ENCODE measurements around the gene DLG2. TPM values are rescaled to one million over a fixed set of nuclear protein-coding genes. Genes with fewer than 3 reads are reported as not detected.

Gene DLG2
- total and polyA plus RNA-seq, 4 experiments from 2014 or later = 0.78 to 2.7 (median 1.9) TPM

- intact Hi-C loops (cut with micrococcal nuclease) = loop anchor here (10.0 kb wide), 1 partner anchor 61 kb away; no protein-coding TSS in a partner anchor
- H3K27ac ChIP-seq (ENCODE audit: low read depth, low read length) = no peak overlapping the region
- no peak overlapping the region for H3K4me3 ChIP-seq (ENCODE audit: low read length in 2 of 2)
- CTCF ChIA-PET (ENCODE audit: partially characterized antibody) = no interaction called here
- POLR2A ChIA-PET (ENCODE audit: partially characterized antibody) = no interaction called here
- H3K27me3 ChIP-seq (ENCODE audit: insufficient read depth, low read length) = no peaks in the 10 kb centered on the region
- Mint-ChIP-seq H3K4me3 (no peak overlapping the region), H3K9me3 (peaks cover 2 to 27% (median 8%) of the 10 kb centered on the region in 8 donors), H3K36me3 (no peaks in the 10 kb centered on the region), H3K27me3 (no peaks in the 10 kb centered on the region), H3K27ac (no peak overlapping the region), H3K4me1 (no peaks in the 10 kb centered on the region)
- H3K36me3 ChIP-seq (ENCODE audit: insufficient read depth, low read length) = no peaks in the 10 kb centered on the region
- DNase-seq = no peak
- no peaks in the 10 kb centered on the region for H3K4me1 ChIP-seq (ENCODE audit: insufficient read depth, low read length)
- no peaks in the 10 kb centered on the region for H3K9me3 ChIP-seq (ENCODE audit: control insufficient read depth in 1 of 2, low read length in 2 of 2)
These were observed 1433.4 kb downstream of the DLG2 start for GRCh38 chr11:84193706-84194105.

DNA sequence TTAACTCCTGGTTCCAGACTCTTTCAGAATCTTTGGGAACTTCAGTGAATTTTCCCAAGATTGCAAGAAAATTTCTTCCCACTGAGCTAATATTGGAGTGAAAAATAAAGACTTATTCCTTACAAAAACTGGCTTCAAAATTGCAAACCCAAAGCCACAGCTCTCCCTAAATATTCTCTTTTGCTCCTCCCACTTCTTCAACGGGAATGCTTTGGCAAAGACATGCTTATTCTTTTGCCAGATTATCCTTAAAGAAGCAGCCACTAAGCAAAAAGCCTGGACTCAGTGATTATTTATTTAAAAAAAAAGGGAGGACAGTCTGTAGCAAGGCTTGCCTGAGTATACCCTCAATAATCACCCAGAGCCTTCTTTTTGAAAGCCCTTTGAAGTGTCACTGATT is 1438.6 kb downstream of the DLG2 start:
- Mint-ChIP-seq H3K4me3 (no peak overlapping the region), H3K27ac (no peak overlapping the region), H3K36me3 (no peaks in the 10 kb centered on the region), H3K27me3 (no peaks in the 10 kb centered on the region), H3K4me1 (no peaks in the 10 kb centered on the region), H3K9me3 (peaks cover 0 to 13% (median 8%) of the 10 kb centered on the region in 8 donors)
- Histone ChIP-seq H3K4me3 (ENCODE audit: low read length in 2 of 2) (no peak overlapping the region), H3K36me3 (ENCODE audit: insufficient read depth, low read length) (no peaks in the 10 kb centered on the region), H3K4me1 (ENCODE audit: insufficient read depth, low read length) (no peaks in the 10 kb centered on the region), H3K27ac (ENCODE audit: low read depth, low read length) (no peak overlapping the region), H3K9me3 (ENCODE audit: control insufficient read depth in 1 of 2, low read length in 2 of 2) (no peaks in the 10 kb centered on the region), H3K27me3 (ENCODE audit: insufficient read depth, low read length) (no peaks in the 10 kb centered on the region)
- DNase-seq = no peak
- POLR2A ChIA-PET (ENCODE audit: partially characterized antibody) = no interaction called here
- CTCF ChIA-PET (ENCODE audit: partially characterized antibody) = no interaction called here
- intact Hi-C loops (cut with micrococcal nuclease) = no loop called here

- Mint-ChIP-seq H3K4me1 (no peaks in the 10 kb centered on the region), H3K27me3 (no peaks in the 10 kb centered on the region), H3K36me3 (no peaks in the 10 kb centered on the region), H3K27ac (no peak overlapping the region), H3K9me3 (peaks cover 3 to 23% (median 11%) of the 10 kb centered on the region in 8 donors), H3K4me3 (no peak overlapping the region)
- ChIA-PET CTCF (ENCODE audit: partially characterized antibody) (interaction anchor here (1.2 kb wide), 1 partner anchor 11 kb away, joined by 3 read pairs; no protein-coding TSS in a partner anchor), POLR2A (ENCODE audit: partially characterized antibody) (no interaction called here)
- H3K36me3 ChIP-seq (ENCODE audit: insufficient read depth, low read length) = no peaks in the 10 kb centered on the region
- no peak overlapping the region for H3K27ac ChIP-seq (ENCODE audit: low read depth, low read length)
- no peak overlapping the region for H3K4me3 ChIP-seq (ENCODE audit: low read length in 2 of 2)
- DNase-seq = no peak
- intact Hi-C loops (cut with micrococcal nuclease) = no loop called here
- no peaks in the 10 kb centered on the region for H3K27me3 ChIP-seq (ENCODE audit: insufficient read depth, low read length)
- H3K9me3 ChIP-seq (ENCODE audit: control insufficient read depth in 1 of 2, low read length in 2 of 2) = no peaks in the 10 kb centered on the region
- no peaks in the 10 kb centered on the region for H3K4me1 ChIP-seq (ENCODE audit: insufficient read depth, low read length)
These were observed 1454.1 kb downstream of the DLG2 start for GRCh38 chr11:84173078-84173477.

- CTCF ChIA-PET (ENCODE audit: partially characterized antibody) = no interaction called here
- Histone ChIP-seq H3K4me3 (ENCODE audit: low read length in 2 of 2) (no peak overlapping the region), H3K9me3 (ENCODE audit: control insufficient read depth in 1 of 2, low read length in 2 of 2) (no peaks in the 10 kb centered on the region), H3K27me3 (ENCODE audit: insufficient read depth, low read length) (no peaks in the 10 kb centered on the region), H3K4me1 (ENCODE audit: insufficient read depth, low read length) (no peaks in the 10 kb centered on the region), H3K36me3 (ENCODE audit: insufficient read depth, low read length) (no peaks in the 10 kb centered on the region), H3K27ac (ENCODE audit: low read depth, low read length) (no peak overlapping the region)
- peaks cover 0 to 23% (median 11%) of the 10 kb centered on the region in 8 donors for H3K9me3 Mint-ChIP-seq
- no peak overlapping the region for H3K27ac Mint-ChIP-seq
- H3K27me3 Mint-ChIP-seq = no peaks in the 10 kb centered on the region
- intact Hi-C loops (cut with micrococcal nuclease) = no loop called here
- POLR2A ChIA-PET (ENCODE audit: partially characterized antibody) = no interaction called here
- H3K4me3 Mint-ChIP-seq = no peak overlapping the region
- H3K4me1 Mint-ChIP-seq = no peaks in the 10 kb centered on the region
- H3K36me3 Mint-ChIP-seq = no peaks in the 10 kb centered on the region
- no peak for DNase-seq
These were observed 1462.0 kb downstream of the DLG2 start for GRCh38 chr11:84165139-84165538.

DNA sequence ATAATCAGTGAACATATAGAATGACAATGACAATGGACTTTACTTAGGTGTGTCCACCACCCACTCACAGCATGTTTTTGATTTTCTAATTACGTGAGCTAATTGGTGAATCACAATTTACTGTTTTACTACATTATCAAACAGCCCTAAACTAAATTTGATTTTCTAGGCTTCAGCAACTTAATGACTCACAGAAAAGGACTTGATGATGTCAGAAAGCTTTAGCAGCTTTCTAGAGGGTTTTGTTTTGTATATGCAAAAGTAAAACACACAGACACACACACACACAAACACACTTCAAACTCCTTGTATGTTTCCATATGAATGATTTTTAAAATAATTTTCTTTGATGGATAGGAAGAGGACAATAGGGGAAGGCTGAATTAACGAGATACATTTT is 1462.4 kb downstream of the DLG2 start:
- Histone ChIP-seq H3K27ac (ENCODE audit: low read depth, low read length) (no peak overlapping the region), H3K36me3 (ENCODE audit: insufficient read depth, low read length) (no peaks in the 10 kb centered on the region), H3K4me1 (ENCODE audit: insufficient read depth, low read length) (no peaks in the 10 kb centered on the region), H3K9me3 (ENCODE audit: control insufficient read depth in 1 of 2, low read length in 2 of 2) (no peaks in the 10 kb centered on the region), H3K27me3 (ENCODE audit: insufficient read depth, low read length) (no peaks in the 10 kb centered on the region), H3K4me3 (ENCODE audit: low read length in 2 of 2) (no peak overlapping the region)
- ChIA-PET POLR2A (ENCODE audit: partially characterized antibody) (no interaction called here), CTCF (ENCODE audit: partially characterized antibody) (no interaction called here)
- no peaks in the 10 kb centered on the region for H3K4me1 Mint-ChIP-seq
- H3K36me3 Mint-ChIP-seq = no peaks in the 10 kb centered on the region
- no peaks in the 10 kb centered on the region for H3K27me3 Mint-ChIP-seq
- H3K27ac Mint-ChIP-seq = no peak overlapping the region
- peaks cover 0 to 24% (median 15%) of the 10 kb centered on the region in 8 donors for H3K9me3 Mint-ChIP-seq
- DNase-seq = no peak
- H3K4me3 Mint-ChIP-seq = no peak overlapping the region
- intact Hi-C loops (cut with micrococcal nuclease) = no loop called here

GRCh38 chr11:84163116-84163515 is 1464.0 kb downstream of the DLG2 start:
- Histone ChIP-seq H3K27me3 (ENCODE audit: insufficient read depth, low read length) (no peaks in the 10 kb centered on the region), H3K27ac (ENCODE audit: low read depth, low read length) (no peak overlapping the region), H3K4me1 (ENCODE audit: insufficient read depth, low read length) (no peaks in the 10 kb centered on the region), H3K36me3 (ENCODE audit: insufficient read depth, low read length) (no peaks in the 10 kb centered on the region), H3K9me3 (ENCODE audit: control insufficient read depth in 1 of 2, low read length in 2 of 2) (peaks cover 0 to 3% of the 10 kb centered on the region in 2 donors), H3K4me3 (ENCODE audit: low read length in 2 of 2) (no peak overlapping the region)
- H3K27ac Mint-ChIP-seq = no peak overlapping the region
- H3K4me1 Mint-ChIP-seq = no peaks in the 10 kb centered on the region
- DNase-seq = no peak
- POLR2A ChIA-PET (ENCODE audit: partially characterized antibody) = no interaction called here
- peaks cover 0 to 27% (median 18%) of the 10 kb centered on the region in 8 donors for H3K9me3 Mint-ChIP-seq
- H3K27me3 Mint-ChIP-seq = no peaks in the 10 kb centered on the region
- no peak overlapping the region for H3K4me3 Mint-ChIP-seq
- CTCF ChIA-PET (ENCODE audit: partially characterized antibody) = no interaction called here
- intact Hi-C loops (cut with micrococcal nuclease) = no loop called here
- no peaks in the 10 kb centered on the region for H3K36me3 Mint-ChIP-seq

- Mint-ChIP-seq H3K4me1 (no peaks in the 10 kb centered on the region), H3K27ac (no peak overlapping the region), H3K27me3 (no peaks in the 10 kb centered on the region), H3K9me3 (peaks cover 2 to 42% (median 26%) of the 10 kb centered on the region in 8 donors), H3K4me3 (no peak overlapping the region), H3K36me3 (no peaks in the 10 kb centered on the region)
- no peak for DNase-seq
- Histone ChIP-seq H3K9me3 (ENCODE audit: control insufficient read depth in 1 of 2, low read length in 2 of 2) (peaks cover 0 to 3% of the 10 kb centered on the region in 2 donors), H3K4me1 (ENCODE audit: insufficient read depth, low read length) (no peaks in the 10 kb centered on the region), H3K27ac (ENCODE audit: low read depth, low read length) (no peak overlapping the region), H3K4me3 (ENCODE audit: low read length in 2 of 2) (no peak overlapping the region), H3K27me3 (ENCODE audit: insufficient read depth, low read length) (no peaks in the 10 kb centered on the region), H3K36me3 (ENCODE audit: insufficient read depth, low read length) (no peaks in the 10 kb centered on the region)
- ChIA-PET POLR2A (ENCODE audit: partially characterized antibody) (no interaction called here), CTCF (ENCODE audit: partially characterized antibody) (no interaction called here)
- intact Hi-C loops (cut with micrococcal nuclease) = no loop called here
These were observed 1469.5 kb downstream of the DLG2 start for GRCh38 chr11:84157639-84158038.

DNA sequence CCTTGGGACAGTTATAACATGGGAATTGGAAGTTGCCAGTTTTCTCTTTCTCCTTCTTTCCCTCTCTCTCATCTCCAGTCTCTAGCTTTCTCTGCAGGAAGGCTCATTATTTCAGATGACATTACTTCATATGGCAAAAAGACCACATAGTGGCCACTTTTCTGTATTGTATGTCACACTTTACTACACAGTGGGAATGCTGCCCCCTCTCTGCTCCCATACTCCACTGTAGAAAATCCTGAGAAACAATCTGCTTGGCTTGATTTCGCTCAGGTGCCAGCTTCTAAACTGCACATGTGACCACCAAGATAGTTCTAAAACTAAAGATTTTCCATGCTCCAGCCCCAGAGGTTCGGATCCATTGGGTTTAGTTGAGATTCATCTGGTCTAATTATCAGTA is 1480.3 kb downstream of the DLG2 start:
- Mint-ChIP-seq H3K9me3 (peaks cover 4 to 34% (median 12%) of the 10 kb centered on the region in 8 donors), H3K27ac (no peak overlapping the region), H3K27me3 (no peaks in the 10 kb centered on the region), H3K4me1 (no peaks in the 10 kb centered on the region), H3K4me3 (no peak overlapping the region), H3K36me3 (no peaks in the 10 kb centered on the region)
- Histone ChIP-seq H3K36me3 (ENCODE audit: insufficient read depth, low read length) (no peaks in the 10 kb centered on the region), H3K4me3 (ENCODE audit: low read length in 2 of 2) (no peak overlapping the region), H3K27me3 (ENCODE audit: insufficient read depth, low read length) (no peaks in the 10 kb centered on the region), H3K9me3 (ENCODE audit: control insufficient read depth in 1 of 2, low read length in 2 of 2) (peaks cover 0 to 4% of the 10 kb centered on the region in 2 donors), H3K4me1 (ENCODE audit: insufficient read depth, low read length) (no peaks in the 10 kb centered on the region), H3K27ac (ENCODE audit: low read depth, low read length) (no peak overlapping the region)
- ChIA-PET POLR2A (ENCODE audit: partially characterized antibody) (no interaction called here), CTCF (ENCODE audit: partially characterized antibody) (no interaction called here)
- DNase-seq = no peak
- intact Hi-C loops (cut with micrococcal nuclease) = no loop called here

All from CD4-positive, alpha-beta memory T cell (primary cell).